Glutamatergic neuron (in vitro differentiated cells): ENCODE measurements around the gene NFIX. TPM values are rescaled to one million over a fixed set of nuclear protein-coding genes. Genes with fewer than 3 reads are reported as not detected.
A peak's percentile ranks its signal among the peaks of the same experiment; 100 is the strongest.

Experiments
- DNase-seq: peaks from one replicate; pipeline ENCODE4 v3.0.0; 2022
- H3K27ac Mint-ChIP-seq: one replicate; pipeline ENCODE4 v1.8.0; 2020; ENCODE audit warnings: mild to moderate bottlenecking, mixed read lengths, inconsistent platforms; ENCODE audit not compliant: unreplicated experiment
- H3K27me3 Mint-ChIP-seq: one replicate; pipeline ENCODE4 v1.8.0; 2020; ENCODE audit warnings: mild to moderate bottlenecking, moderate library complexity, mixed read lengths, inconsistent platforms; ENCODE audit not compliant: unreplicated experiment
- H3K36me3 Mint-ChIP-seq: one replicate; pipeline ENCODE4 v1.8.0; 2020; ENCODE audit warnings: mild to moderate bottlenecking, mixed read lengths, inconsistent platforms; ENCODE audit not compliant: unreplicated experiment
- H3K4me1 Mint-ChIP-seq: one replicate; pipeline ENCODE4 v1.8.0; 2020; ENCODE audit warnings: mild to moderate bottlenecking, low read depth, mixed read lengths, inconsistent platforms; ENCODE audit not compliant: unreplicated experiment
- H3K4me3 Mint-ChIP-seq: one replicate; pipeline ENCODE4 v1.8.0; 2020; ENCODE audit warnings: mild to moderate bottlenecking, mixed read lengths, inconsistent platforms; ENCODE audit not compliant: unreplicated experiment
- H3K9me3 Mint-ChIP-seq: one replicate; pipeline ENCODE4 v1.8.0; 2020; ENCODE audit warnings: mild to moderate bottlenecking, moderate library complexity, mixed read lengths, inconsistent platforms; ENCODE audit not compliant: unreplicated experiment
- CTCF ChIP-seq: fragments of 200-600 bp; sonication (generic); IDR thresholded peaks from one replicate; pipeline ENCODE4 v1.5.0; 2021; ENCODE audit not compliant: partially characterized antibody, unreplicated experiment
- total RNA-seq: library from RNA; stranded (reverse); fragmentation: NEBNext Ultra II Directional; extraction: Animal tissue kit (Norgen Biotek cat#: 25700); gene quantifications from one replicate; pipeline ENCODE4 v1.2.1, GENCODE V29; 2021; ENCODE audit not compliant: unreplicated experiment

NFIX gene
- total RNA-seq, 1 donor from 2014 or later = 2.4 TPM

- H3K9me3 Mint-ChIP-seq = peaks cover 3% of the 10 kb centered on the region
- no peaks in the 10 kb centered on the region for H3K27me3 Mint-ChIP-seq
- no peak overlapping the region for H3K27ac Mint-ChIP-seq
- no peak overlapping the region for H3K4me3 Mint-ChIP-seq
- no peak for DNase-seq
- peaks cover 22% of the 10 kb centered on the region for H3K4me1 Mint-ChIP-seq
- H3K36me3 Mint-ChIP-seq = no peaks in the 10 kb centered on the region
- TF ChIP-seq CTCF = no peak
Measured at GRCh38 chr19:13036366-13036976, 41.2 kb downstream of the NFIX start.

GRCh38 chr19:13037161-13037560 is 41.9 kb downstream of the NFIX start:
- Mint-ChIP-seq H3K9me3 (peaks cover 3% of the 10 kb centered on the region), H3K4me1 (peaks cover 22% of the 10 kb centered on the region), H3K27me3 (no peaks in the 10 kb centered on the region), H3K4me3 (peak overlapping the region; percentile 30), H3K36me3 (no peaks in the 10 kb centered on the region), H3K27ac (peak overlapping the region; percentile 1)
- no peak for TF ChIP-seq CTCF
- no peak for DNase-seq

- TF ChIP-seq CTCF = no peak
- DNase-seq = no peak
- H3K36me3 Mint-ChIP-seq = no peaks in the 10 kb centered on the region
- peaks cover 3% of the 10 kb centered on the region for H3K9me3 Mint-ChIP-seq
- no peak overlapping the region for H3K4me3 Mint-ChIP-seq
- no peaks in the 10 kb centered on the region for H3K27me3 Mint-ChIP-seq
- no peak overlapping the region for H3K27ac Mint-ChIP-seq
- H3K4me1 Mint-ChIP-seq = peaks cover 25% of the 10 kb centered on the region
Measured at GRCh38 chr19:13037731-13038130, 42.5 kb downstream of the NFIX start.

GRCh38 chr19:13038306-13039210 is 43.3 kb downstream of the NFIX start:
- TF ChIP-seq CTCF = no peak
- no peak for DNase-seq
- Mint-ChIP-seq H3K27me3 (peaks cover 3% of the 10 kb centered on the region), H3K9me3 (peaks cover 7% of the 10 kb centered on the region), H3K4me3 (no peak overlapping the region), H3K4me1 (peaks cover 29% of the 10 kb centered on the region), H3K36me3 (no peaks in the 10 kb centered on the region), H3K27ac (no peak overlapping the region)

- H3K36me3 Mint-ChIP-seq = no peaks in the 10 kb centered on the region
- no peak for TF ChIP-seq CTCF
- H3K9me3 Mint-ChIP-seq = peaks cover 7% of the 10 kb centered on the region
- no peak for DNase-seq
- peaks cover 7% of the 10 kb centered on the region for H3K27me3 Mint-ChIP-seq
- H3K4me3 Mint-ChIP-seq = no peak overlapping the region
- no peak overlapping the region for H3K27ac Mint-ChIP-seq
- H3K4me1 Mint-ChIP-seq = peaks cover 29% of the 10 kb centered on the region
Measured at GRCh38 chr19:13039211-13039789, 44.0 kb downstream of the NFIX start.
